Gastroesophageal sphincter (tissue), 3 donors: ENCODE measurements around the gene ARHGEF3.

Source experiments
- EP300 ChIP-seq: sonication (generic); formaldehyde crosslinking; IDR thresholded peaks from one replicate; pipeline ENCODE4 v1.6.1; 2017; ENCODE audit warnings: antibody characterized with exemption, mild to moderate bottlenecking
- POLR2A ChIP-seq, 2 donors: fragments of 450-650 bp; IDR thresholded peaks; one replicate each; pipeline ENCODE4 v1.6.1; 2017; ENCODE audit warnings: antibody characterized with exemption in 2 of 2, mild to moderate bottlenecking in 2 of 2, moderate library complexity in 1 of 2
- POLR2AphosphoS5 ChIP-seq: sonication (generic); formaldehyde crosslinking; IDR thresholded peaks from one replicate; pipeline ENCODE4 v1.6.1; 2017; ENCODE audit warnings: antibody characterized with exemption
- TF ChIP-seq, protein P1 (sequence below), 4 experiments: fragments of 200-600 bp in 2 of 4; fragments of 450-650 bp in 2 of 4; sonication (generic) in 1 of 4; IDR thresholded peaks; one replicate each; pipeline ENCODE4 v1.5.1; 2017 to 2019; ENCODE audit warnings: antibody characterized with exemption in 4 of 4, mild to moderate bottlenecking in 2 of 4, moderate library complexity in 2 of 4

DNA sequence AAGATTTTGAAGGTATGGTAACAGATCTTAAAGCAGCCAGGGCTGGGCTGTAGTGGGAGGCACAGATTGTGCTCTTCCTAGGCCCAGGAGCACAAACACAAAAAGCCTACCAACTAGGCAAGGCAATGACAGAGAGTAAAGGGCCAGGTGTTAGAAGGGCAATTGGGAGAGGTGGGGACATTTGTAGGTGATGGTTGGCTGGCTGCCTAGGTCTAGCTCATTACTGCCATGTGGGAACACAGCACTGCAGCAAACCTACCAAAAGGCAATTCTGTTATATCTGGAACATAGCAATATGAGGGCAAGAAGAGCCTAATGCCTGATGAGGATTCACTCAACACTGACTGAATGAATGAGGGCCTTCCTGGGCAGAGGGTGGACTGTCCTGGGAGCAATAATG is 30.4 kb downstream of the ARHGEF3 start:
- TF ChIP-seq, protein P1, sequence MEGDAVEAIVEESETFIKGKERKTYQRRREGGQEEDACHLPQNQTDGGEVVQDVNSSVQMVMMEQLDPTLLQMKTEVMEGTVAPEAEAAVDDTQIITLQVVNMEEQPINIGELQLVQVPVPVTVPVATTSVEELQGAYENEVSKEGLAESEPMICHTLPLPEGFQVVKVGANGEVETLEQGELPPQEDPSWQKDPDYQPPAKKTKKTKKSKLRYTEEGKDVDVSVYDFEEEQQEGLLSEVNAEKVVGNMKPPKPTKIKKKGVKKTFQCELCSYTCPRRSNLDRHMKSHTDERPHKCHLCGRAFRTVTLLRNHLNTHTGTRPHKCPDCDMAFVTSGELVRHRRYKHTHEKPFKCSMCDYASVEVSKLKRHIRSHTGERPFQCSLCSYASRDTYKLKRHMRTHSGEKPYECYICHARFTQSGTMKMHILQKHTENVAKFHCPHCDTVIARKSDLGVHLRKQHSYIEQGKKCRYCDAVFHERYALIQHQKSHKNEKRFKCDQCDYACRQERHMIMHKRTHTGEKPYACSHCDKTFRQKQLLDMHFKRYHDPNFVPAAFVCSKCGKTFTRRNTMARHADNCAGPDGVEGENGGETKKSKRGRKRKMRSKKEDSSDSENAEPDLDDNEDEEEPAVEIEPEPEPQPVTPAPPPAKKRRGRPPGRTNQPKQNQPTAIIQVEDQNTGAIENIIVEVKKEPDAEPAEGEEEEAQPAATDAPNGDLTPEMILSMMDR (IDR thresholded peaks at IDR 0.05): no peak
- TF ChIP-seq POLR2AphosphoS5 (no peak), POLR2A (IDR thresholded peaks at IDR 0.05) (no peak), EP300 (no peak)
